Sciatic nerve (tissue), 2 donors: ENCODE results near the gene TRABD2B. TPM values are rescaled to one million over a fixed set of nuclear protein-coding genes. Genes with fewer than 3 reads are reported as not detected.

Experiments used
- ATAC-seq: fragments of 200-7000 bp; cut with Tn5 transposase; one replicate; pipeline ENCODE4 v1.9.1; 2020; ENCODE audit warnings: mild to moderate bottlenecking, moderate library complexity
- DNase-seq: peaks from one replicate; pipeline ENCODE4 v3.0.0-alpha.2; 2020; ENCODE audit warnings: low spot score
- intact Hi-C: fragments of 100-400 bp; cut with DNase I; formaldehyde crosslinking; loops from one replicate; pipeline ENCODE4 v1.14.2; 2022
- total RNA-seq: library from RNA; stranded (reverse); fragmentation: NEBNext Ultra II Directional; extraction: Animal tissue kit (Norgen Biotek cat#: 25700); gene quantifications from one replicate; pipeline ENCODE4 v1.2.1, GENCODE V29; 2021
- donor health status: DM: no; HTN: no; CAD: no.
- donor health status: DM: no; HTN: no; CAD: no.

Gene TRABD2B
- total RNA-seq, 1 donor from 2014 or later = 5.0 TPM

DNA sequence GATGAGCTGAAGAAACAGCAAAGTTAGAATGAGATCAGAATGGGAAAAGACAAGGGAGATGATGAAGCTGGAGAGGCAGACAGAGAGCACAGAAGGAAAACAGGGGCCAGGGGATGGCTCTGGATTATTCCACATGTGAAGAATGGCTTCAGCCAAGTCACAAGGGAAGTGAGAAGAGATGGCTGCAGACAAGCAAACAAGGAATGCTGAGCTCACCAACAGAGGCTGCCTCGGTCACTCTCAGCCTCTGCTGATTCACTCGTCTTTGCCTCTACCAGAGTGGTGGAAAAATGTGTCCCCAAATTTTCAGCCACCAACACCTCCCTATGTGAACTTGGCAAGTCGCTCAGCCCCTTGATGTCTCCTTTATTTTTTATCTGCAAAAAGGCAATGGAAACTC is 46.7 kb downstream of the TRABD2B start:
- ATAC-seq = peak; percentile 48
- no peak for DNase-seq
- intact Hi-C loops = no loop called here

DNA sequence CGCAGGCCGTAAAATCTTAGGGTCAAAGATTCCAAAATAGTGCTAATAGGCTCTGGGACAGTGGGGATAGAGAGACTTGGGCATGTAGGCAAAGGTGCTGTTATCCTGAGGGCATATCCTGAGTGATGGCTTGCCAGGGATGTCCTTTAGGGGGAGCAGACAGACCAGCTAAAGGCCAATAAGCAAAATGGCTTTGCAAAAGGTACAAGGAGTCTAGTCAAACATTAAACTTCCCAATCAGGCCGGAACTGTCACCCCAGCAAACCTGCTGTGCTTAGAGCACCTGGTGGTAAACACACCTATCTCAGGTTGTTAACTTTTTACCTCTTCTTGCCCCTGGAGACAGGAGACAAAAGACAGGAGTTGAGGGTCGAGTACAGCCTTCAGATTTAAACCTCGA is 49.1 kb downstream of the TRABD2B start:
- no peak for ATAC-seq
- intact Hi-C loops = no loop called here
- no peak for DNase-seq

DNA sequence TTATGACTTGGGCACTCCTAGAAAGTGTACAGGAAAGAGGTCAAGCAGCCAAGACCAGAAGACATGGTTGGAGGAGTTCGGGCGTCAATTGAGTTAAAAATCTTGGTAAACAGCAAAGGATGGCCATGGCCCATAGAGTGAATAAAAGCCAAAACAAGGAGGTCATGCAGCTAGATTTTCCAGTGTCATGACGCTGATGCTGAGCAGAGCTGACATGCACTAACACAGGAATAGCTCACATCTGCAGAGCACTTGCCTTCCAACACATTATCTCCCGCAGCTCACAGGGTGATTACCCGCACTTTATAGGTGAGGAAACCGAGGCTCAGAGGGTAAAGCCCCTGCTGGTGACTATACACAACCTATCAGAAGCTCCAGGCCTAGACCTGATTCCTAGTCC is 49.7 kb downstream of the TRABD2B start:
- no peak for ATAC-seq
- no peak for DNase-seq
- intact Hi-C loops = no loop called here

DNA sequence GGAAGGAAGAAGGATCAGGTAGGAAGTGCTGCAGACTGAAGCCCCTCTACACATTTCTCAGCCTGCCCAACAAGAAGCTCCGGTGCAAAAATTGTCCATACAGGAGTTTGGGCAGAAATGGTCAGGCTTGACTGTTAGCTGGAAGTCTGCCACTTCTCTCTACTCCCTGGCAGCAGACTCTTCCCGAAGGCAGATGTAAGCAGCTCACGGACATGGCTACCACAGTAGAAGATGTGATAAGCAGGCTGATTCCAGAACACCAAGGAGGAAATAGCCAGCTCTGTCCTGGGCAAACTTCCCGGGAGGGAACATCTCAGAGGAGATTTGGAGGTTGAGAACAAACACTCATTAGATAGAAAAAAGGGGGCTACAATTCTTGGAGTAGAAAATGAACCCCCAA is 52.6 kb downstream of the TRABD2B start:
- DNase-seq = no peak
- ATAC-seq = peak; percentile 55
- intact Hi-C loops = no loop called here

DNA sequence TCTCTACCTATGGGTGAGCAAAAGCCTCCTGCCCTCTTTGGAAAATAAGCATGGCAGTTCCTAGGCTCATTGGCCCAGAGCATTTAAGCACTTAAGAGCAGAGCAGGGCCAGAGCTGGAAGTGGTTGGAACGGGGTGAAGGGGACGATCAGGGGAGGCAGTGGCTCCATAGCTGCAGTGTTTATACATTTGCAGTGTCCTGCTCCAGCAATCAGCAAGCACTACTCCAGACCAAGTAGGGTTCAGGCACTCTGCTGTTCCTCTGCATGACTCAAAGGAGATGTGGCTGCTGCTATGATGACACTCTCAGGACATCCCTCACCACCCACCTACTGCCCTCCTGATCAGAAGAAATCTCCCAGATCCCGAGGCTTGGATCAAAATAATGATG is 55.0 kb downstream of the TRABD2B start:
- ATAC-seq (no peak), DNase-seq (no peak)
- intact Hi-C loops = no loop called here

DNA sequence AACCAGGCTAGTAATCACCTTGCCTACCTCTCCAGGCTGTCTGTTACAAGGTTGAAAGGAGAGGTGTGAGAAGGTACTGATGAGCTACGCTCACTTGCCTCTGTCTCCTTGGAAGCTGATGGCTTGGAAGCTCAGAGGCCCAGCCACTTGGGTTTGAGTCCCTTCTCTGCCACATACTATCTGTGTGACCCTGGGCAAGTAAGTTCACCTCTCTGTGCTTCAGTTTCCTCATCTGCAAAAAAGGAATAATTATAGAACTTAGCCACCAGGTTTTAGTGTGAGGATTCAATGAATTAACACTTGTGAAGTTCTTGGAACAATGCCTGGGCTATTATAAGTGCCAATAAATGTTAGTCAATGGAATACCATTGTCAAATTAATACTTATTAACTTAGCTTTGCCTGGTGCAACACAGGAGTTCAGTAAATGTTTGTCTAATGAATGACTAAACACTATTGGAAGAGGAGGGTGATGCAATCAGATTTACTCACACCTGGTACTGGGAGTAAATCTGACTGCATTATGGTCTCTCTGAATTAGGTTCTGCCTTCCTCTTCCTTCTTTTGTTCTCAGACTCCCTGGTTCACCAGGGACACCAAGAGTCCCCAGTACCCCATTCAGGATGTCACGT is 55.5 kb downstream of the TRABD2B start:
- DNase-seq (no peak), ATAC-seq (no peak)
- intact Hi-C loops = no loop called here

DNA sequence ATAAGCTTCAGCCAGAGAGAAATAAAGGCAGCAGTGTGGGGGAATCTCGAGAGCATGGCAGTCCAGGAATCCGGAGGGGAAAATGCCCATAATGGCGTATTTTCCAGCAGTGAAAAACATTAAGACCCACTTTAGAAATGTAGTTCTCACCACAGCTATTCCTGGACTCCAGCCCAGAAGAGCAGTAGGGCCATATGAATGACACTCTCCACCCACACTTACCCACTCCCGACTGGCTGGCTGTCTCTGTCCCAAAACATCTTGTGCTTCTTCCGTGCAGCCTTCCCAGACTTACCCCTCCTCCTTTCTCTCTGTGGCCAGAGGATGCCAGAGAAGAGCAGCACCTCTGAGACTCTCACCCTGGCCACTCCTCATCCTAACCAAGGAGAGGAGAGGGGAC is 56.4 kb downstream of the TRABD2B start:
- ATAC-seq = no peak
- intact Hi-C loops = no loop called here
- no peak for DNase-seq

DNA sequence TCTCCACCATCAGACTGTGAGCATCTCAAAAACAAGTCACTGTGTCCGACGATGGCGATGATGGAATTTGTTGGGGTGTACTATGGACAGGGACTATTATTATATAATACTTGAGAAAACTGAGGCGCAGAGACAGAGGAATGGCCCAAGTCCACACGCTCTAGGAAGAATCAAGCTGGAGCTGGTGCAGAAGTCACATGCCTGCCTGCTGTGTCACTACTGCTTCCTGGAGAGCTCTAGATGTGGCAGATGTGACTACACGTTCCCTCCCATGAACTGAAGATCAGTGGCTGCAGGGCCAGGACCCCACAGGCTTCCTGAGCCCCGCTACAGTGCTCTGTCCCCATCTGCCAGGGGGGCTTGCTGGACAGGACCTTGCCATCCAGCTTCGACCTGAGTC is 56.9 kb downstream of the TRABD2B start:
- no peak for ATAC-seq
- intact Hi-C loops = no loop called here
- no peak for DNase-seq

DNA sequence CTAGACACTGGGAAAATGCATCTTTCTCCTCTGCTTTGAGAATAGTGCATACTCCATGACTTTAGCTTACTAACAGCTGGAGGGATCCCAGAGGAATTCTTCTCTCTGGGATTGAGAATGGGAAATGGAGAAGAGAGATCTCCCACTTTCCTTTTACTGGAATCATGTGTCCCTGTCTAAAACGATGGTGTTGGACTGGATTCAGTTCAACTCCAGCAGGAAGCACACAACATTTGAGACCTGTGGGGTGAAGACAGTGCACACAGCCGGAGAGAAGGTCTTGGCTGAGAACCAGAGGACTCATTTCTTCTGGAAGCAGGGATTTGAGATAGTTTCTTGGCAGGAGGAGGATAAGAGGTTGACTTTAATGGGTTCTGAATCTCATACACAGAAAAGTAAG is 58.7 kb downstream of the TRABD2B start:
- DNase-seq (no peak), ATAC-seq (no peak)
- intact Hi-C loops = loop anchor here (5.0 kb wide), 1 partner anchor 1476 kb away; no protein-coding TSS in a partner anchor

DNA sequence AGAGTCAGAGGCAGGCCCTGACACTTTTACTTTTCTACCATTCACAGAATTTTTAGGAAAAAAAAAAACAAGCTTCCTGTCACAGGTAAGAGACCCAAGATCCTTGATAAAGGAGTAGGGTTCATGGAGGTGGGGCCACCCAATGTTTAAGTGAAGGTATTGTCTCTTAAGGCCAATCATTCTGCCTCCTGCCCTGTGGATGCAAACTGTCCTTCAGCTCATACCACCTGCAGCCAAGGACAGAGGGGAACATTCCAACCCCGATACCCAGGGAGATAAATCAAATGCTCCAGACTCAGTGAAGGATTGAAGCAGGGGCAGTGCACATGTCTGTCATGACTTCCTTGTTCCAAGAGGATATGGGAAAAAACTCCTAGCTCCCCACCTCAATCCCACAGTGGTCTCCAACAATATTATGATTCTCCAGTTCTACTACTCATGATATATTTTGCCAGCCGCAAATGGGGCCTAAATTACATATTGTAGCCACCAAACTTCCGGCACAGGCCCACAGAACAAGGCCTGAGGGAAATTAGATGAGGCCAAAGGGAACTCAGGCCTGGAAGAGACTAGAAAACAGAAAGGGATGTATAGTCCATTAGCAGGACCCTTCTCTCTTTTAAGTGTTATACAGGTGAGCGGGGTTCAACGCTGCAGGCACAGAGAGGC is 59.5 kb downstream of the TRABD2B start:
- DNase-seq = no peak
- ATAC-seq = no peak
- intact Hi-C loops = loop anchor here (5.0 kb wide), 1 partner anchor 1475 kb away; no protein-coding TSS in a partner anchor

DNA sequence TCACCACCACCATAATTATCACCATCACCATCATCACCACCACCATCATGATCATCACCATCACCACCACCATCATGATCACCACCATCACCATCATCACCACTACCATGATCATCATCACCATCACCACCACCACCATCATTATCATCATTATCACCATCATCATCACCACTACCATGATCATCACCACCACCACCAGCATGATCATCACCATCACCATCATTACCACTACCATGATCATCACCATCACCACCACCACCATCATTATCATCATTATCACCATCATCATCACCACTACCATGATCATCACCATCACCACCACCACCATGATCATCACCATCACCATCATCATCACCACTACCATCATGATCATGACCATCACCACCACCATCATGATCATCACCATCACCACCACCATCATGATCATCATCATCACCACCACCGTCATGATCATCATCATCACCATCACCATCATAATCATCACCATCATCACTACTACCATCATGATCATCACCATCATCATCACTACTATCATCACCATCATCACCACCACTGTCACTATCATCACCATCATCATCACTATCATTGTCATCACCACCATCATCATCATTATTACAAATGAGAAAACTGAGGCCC is 60.2 kb downstream of the TRABD2B start:
- intact Hi-C loops = loop anchor here (5.0 kb wide), 1 partner anchor 1475 kb away; no protein-coding TSS in a partner anchor
- DNase-seq = no peak
- no peak for ATAC-seq

DNA sequence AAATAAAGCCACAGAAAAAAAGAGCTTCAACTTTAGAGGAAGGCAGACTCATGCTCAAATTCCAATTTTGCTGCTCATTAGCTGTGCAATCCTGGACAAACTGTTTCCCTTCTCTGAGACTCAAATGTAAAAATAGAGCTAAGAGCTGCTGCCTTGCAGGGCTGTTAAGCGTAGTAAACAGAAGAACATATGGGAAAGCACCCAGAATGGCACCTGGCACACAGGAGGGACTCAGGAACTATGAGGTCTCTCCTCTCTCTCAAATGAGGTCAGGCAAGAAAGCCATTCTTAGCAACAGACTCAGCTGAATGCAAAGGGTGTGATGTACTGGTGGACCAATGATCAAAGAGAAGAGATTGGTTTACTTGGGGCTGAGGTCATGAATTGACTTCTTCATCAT is 61.3 kb downstream of the TRABD2B start:
- no peak for ATAC-seq
- intact Hi-C loops = loop anchor here (5.0 kb wide), 1 partner anchor 1474 kb away; no protein-coding TSS in a partner anchor
- no peak for DNase-seq

DNA sequence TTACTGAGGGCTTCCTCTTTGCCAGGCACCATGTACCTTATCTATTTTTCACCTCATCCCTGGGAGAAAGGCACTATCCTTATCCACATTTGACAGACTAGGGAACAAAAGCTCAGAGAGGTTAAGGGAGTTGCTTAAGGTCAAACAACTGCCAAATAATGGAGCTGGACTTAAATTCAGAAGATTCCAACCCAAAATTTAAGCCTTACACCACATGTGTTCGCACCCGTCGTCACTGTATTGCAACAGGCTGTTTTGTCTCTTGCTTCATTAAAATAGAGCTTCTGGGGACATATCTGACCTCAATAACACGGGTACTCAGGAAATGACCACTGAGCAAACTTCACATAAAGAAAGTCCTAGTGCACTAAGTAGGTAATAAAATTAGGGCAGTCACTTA is 62.0 kb downstream of the TRABD2B start:
- peak; percentile 61 for ATAC-seq
- intact Hi-C loops = loop anchor here (5.0 kb wide), 1 partner anchor 1473 kb away; no protein-coding TSS in a partner anchor

DNA sequence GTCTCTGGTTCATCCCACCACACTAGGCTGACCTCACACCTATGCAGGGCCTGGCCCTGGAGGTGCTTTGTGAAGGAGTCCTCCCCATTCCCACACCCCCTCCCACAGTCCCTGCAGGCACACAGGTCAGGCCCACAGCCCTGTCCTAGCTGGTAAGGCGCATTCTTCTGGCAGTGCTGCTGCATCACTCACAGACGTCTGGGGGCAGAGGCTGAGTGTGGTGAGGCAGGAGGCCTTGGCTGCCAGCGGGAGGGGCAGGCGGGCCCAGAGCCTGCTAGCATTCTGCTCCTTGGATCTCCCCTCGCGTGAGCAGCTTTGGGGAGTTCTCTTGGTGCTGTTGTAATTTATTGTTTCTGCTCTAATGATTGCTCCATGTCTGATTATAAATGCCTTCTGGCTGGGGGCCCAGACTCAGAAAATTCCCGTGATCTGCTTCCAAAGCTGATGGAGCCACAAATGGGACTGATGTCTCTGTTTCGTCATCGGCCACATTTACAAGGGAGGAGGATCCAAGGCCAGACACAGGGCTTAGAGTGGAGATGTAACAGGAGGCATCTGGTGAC is 62.9 kb downstream of the TRABD2B start:
- DNase-seq = peak; percentile 83
- intact Hi-C loops = no loop called here
- ATAC-seq = peak; percentile 89

More for the DNA sequence above, 62.0 kb downstream of the TRABD2B start:
- DNase-seq = no peak

DNA sequence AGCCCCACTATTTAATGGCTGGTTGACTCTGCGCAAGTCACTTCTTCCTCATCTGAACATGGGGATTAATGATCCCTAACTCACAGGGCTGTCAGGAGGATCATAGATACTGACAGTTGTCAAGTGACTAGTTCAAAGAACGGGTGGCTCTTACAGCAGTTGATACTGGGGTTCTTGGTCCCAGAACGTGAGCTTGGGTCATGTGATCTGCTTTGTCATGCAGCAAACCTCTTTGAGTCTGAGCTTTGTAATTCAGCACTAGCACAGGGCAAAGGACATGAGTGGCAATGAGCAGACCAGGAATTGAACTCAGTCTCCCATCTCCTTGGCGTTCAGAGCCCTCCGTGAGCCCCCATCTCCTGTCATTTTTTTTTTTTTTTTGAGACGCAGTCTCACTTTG is 64.4 kb downstream of the TRABD2B start:
- intact Hi-C loops = no loop called here
- DNase-seq (peak; percentile 15), ATAC-seq (no peak)

DNA sequence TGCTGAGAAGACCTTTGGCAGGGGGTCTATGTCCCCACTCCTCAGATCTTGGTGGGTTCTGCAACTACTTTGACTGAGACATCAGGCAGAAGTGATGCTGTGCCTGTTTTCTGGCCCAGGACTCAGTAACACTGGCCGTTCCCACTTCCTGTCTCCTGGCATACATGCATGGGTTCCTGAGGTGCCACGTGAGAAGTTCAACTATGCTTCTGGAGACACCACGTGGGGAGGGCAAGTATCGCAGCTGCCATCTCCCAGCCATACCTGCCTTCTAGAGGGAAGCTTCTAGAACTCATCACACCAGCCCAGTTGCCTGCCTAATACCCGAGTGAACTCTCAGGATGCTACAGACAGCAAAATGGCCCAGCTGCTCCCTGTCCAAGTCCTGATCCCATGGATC is 65.8 kb downstream of the TRABD2B start:
- ATAC-seq = no peak
- intact Hi-C loops = no loop called here
- no peak for DNase-seq

DNA sequence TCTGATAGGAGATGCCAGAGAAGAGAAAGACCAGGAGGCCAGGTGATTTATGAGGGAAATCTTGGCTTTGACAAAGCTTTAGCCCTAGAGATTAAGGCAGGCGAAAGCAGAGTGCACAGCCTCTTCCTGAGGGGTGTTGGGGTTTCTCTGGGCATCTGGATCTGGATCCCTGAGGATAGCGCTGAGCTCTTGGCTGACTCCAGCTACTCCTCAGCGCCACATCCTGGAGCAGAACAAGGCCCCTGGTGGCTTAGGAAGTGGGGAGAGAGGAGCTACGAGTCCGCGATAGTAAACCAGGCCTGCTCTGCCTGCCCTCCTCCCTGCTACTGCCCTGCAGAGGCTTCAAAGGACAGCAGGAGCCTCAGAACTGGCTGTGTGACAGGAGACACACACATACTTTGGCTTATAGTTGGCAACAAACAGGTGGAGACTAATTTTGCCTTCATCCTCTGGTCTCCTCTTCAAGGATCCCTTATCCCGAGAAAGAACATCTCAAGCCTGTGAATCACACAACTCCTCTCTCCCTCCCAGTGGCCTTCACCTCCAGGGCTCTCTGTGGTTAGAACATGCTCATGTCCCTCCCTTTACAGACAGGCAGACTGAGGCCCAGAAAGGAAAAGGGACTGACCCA is 66.9 kb downstream of the TRABD2B start:
- ATAC-seq = no peak
- intact Hi-C loops = no loop called here
- no peak for DNase-seq

DNA sequence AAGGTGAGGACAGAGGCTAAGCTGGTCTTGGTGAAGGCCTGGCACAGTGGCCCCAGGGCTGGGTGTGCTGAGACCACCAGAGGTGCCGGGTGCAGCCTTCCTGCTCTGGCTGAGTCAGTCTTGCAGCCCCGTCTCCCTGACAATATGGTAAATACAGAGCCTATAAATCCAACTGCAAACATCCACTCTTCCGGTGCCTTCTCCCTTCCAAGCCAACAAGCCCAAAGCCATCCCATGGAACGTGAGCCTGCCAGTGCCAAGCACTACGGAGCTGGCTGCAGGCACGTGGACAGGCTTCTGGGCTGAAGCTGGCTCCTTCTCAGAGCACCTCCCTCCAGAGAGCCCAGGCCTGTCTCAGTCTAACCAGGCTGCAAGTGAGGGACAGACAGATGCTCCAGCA is 70.0 kb downstream of the TRABD2B start:
- DNase-seq = no peak
- ATAC-seq = no peak
- intact Hi-C loops = no loop called here

DNA sequence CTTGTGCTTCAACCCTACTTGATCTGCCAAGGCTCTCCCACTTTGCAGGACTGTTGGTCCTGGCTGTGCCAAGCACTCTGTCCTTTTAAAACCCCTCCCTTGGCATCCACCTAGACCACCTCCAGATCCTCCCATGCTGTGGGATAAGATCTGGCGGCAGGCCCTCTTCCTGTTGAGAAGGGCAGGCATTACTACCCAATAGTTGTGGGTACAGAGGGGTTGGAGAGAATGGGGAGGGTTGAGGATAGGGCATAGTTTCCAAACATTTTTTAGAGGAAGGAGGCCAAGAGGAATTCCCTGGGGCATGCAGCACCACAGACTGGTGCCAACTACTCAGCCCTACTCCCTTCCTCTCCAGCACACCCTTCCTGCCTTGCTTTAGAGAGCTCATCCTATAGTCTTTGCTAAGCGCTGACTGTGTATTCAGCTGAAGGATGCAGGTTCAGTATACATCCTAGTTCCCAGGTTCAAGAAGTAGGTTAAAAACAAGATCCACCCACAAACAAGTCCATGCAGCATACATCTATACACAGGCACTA is 70.7 kb downstream of the TRABD2B start:
- no peak for ATAC-seq
- intact Hi-C loops = no loop called here

More for the DNA sequence above, 70.7 kb downstream of the TRABD2B start:
- DNase-seq = no peak
